HG03045 (cell line): ENCODE data around the gene CSPG4.
"Not testable (repeated sequence)": the region's sequence is repeated elsewhere in the genome, so short reads cannot be mapped to it uniquely, and the experiment has no call there.

Experiments used
- ATAC-seq: cut with Tn5 transposase; IDR thresholded peaks from one replicate; pipeline ENCODE4 v1.9.1; 2021; ENCODE audit warnings: mild to moderate bottlenecking, moderate library complexity; ENCODE audit not compliant: unreplicated experiment

Gene CSPG4

GRCh38 chr15:75705375-75705774 is 7.3 kb downstream of the CSPG4 start:
- ATAC-seq, result not testable (repeated sequence)

GRCh38 chr15:75704618-75705017 is 8.0 kb downstream of the CSPG4 start:
- ATAC-seq, result no peak

- no peak for ATAC-seq
These were observed 8.4 kb downstream of the CSPG4 start for GRCh38 chr15:75704263-75704615.

- ATAC-seq, result not testable (repeated sequence)
These were observed 9.0 kb downstream of the CSPG4 start for GRCh38 chr15:75703440-75704262.

GRCh38 chr15:75702436-75702835 is 10.2 kb downstream of the CSPG4 start:
- no peak for ATAC-seq

- not testable (repeated sequence) for ATAC-seq
These were observed 11.3 kb downstream of the CSPG4 start for GRCh38 chr15:75701071-75702003.

- not testable (repeated sequence) for ATAC-seq
These were observed 12.4 kb downstream of the CSPG4 start for GRCh38 chr15:75699961-75700874.

- ATAC-seq, result not testable (repeated sequence)
These were observed 13.1 kb downstream of the CSPG4 start for GRCh38 chr15:75699517-75699916.

- ATAC-seq, result not testable (repeated sequence)
These were observed 14.5 kb downstream of the CSPG4 start for GRCh38 chr15:75697974-75698747.

- no peak for ATAC-seq
These were observed 15.1 kb downstream of the CSPG4 start for GRCh38 chr15:75697523-75697922.

- no peak for ATAC-seq
These were observed 15.8 kb downstream of the CSPG4 start for GRCh38 chr15:75696854-75697259.

GRCh38 chr15:75696311-75696720 is 16.3 kb downstream of the CSPG4 start:
- ATAC-seq, result no peak

GRCh38 chr15:75695634-75696310 is 16.9 kb downstream of the CSPG4 start:
- ATAC-seq, result no peak

GRCh38 chr15:75695220-75695619 is 17.4 kb downstream of the CSPG4 start:
- no peak for ATAC-seq

- ATAC-seq, result no peak
These were observed 18.1 kb downstream of the CSPG4 start for GRCh38 chr15:75694241-75695182.

GRCh38 chr15:75693501-75694240 is 19.0 kb downstream of the CSPG4 start:
- ATAC-seq, result no peak

- ATAC-seq, result not testable (repeated sequence)
These were observed 19.6 kb downstream of the CSPG4 start for GRCh38 chr15:75693028-75693427.

GRCh38 chr15:75692311-75692710 is 20.3 kb downstream of the CSPG4 start:
- ATAC-seq, result not testable (repeated sequence)
